ENCODE measurements around the gene CDK14. TPM values are rescaled to one million over a fixed set of nuclear protein-coding genes. Genes with fewer than 3 reads are reported as not detected.

Gene CDK14
- total RNA-seq, 4 donors from 2014 or later: 22.2 to 36.3 (median 28.6) TPM

GRCh38 chr7:91135300-91135699 lies 539.2 kb downstream of the CDK14 start:
- no peaks in the 10 kb centered on the region for H3K9me3 ChIP-seq
- TF ChIP-seq POLR2A (IDR thresholded peaks at IDR 0.05) (no peak), EP300 (IDR thresholded peaks at IDR 0.05) (no peak), CTCF (IDR thresholded peaks at IDR 0.05) (no peak)
- no peak overlapping the region for H3K27ac ChIP-seq
- WGBS, 2 donors: 73 to 83% methylated on average over 3 of the region's 3 CpGs
- no peak for DNase-seq (ENCODE audit: low spot score in 2 of 2)
- H3K4me3 ChIP-seq: no peak overlapping the region
- H3K4me1 ChIP-seq: no peaks in the 10 kb centered on the region
- no peaks in the 10 kb centered on the region for H3K27me3 ChIP-seq
- no peaks in the 10 kb centered on the region for H3K36me3 ChIP-seq

- WGBS, 2 donors: 57 to 59% methylated on average over 4 of the region's 4 CpGs
- TF ChIP-seq CTCF (IDR thresholded peaks at IDR 0.05) (no peak), EP300 (IDR thresholded peaks at IDR 0.05) (no peak), POLR2A (IDR thresholded peaks at IDR 0.05) (no peak)
- Histone ChIP-seq H3K36me3 (no peaks in the 10 kb centered on the region), H3K27me3 (no peaks in the 10 kb centered on the region), H3K4me3 (no peak overlapping the region), H3K27ac (no peak overlapping the region), H3K4me1 (no peaks in the 10 kb centered on the region), H3K9me3 (no peaks in the 10 kb centered on the region)
- DNase-seq (ENCODE audit: low spot score in 2 of 2): no peak
Observed at GRCh38 chr7:91135703-91136430, 539.7 kb downstream of the CDK14 start.

- Histone ChIP-seq H3K9me3 (no peaks in the 10 kb centered on the region), H3K36me3 (no peaks in the 10 kb centered on the region), H3K27ac (no peak overlapping the region), H3K4me3 (no peak overlapping the region), H3K27me3 (no peaks in the 10 kb centered on the region), H3K4me1 (no peaks in the 10 kb centered on the region)
- 57 to 68% methylated on average over 3 of the region's 3 CpGs for WGBS, 2 donors
- TF ChIP-seq CTCF (IDR thresholded peaks at IDR 0.05) (no peak), POLR2A (IDR thresholded peaks at IDR 0.05) (no peak), EP300 (IDR thresholded peaks at IDR 0.05) (no peak)
- no peak for DNase-seq (ENCODE audit: low spot score in 2 of 2)
Observed at GRCh38 chr7:91137153-91137787, 541.1 kb downstream of the CDK14 start.

- WGBS, 2 donors: 82 to 89% methylated on average over 1 of the region's 1 CpG
- H3K36me3 ChIP-seq: no peaks in the 10 kb centered on the region
- no peak overlapping the region for H3K27ac ChIP-seq
- H3K4me3 ChIP-seq: no peak overlapping the region
- TF ChIP-seq POLR2A (IDR thresholded peaks at IDR 0.05) (no peak), EP300 (IDR thresholded peaks at IDR 0.05) (no peak), CTCF (IDR thresholded peaks at IDR 0.05) (no peak)
- no peaks in the 10 kb centered on the region for H3K9me3 ChIP-seq
- H3K27me3 ChIP-seq: no peaks in the 10 kb centered on the region
- DNase-seq (ENCODE audit: low spot score in 2 of 2): no peak
- no peaks in the 10 kb centered on the region for H3K4me1 ChIP-seq
Observed at GRCh38 chr7:91137788-91138368, 541.8 kb downstream of the CDK14 start.

- H3K27ac ChIP-seq: no peak overlapping the region
- H3K4me1 ChIP-seq: no peaks in the 10 kb centered on the region
- no peaks in the 10 kb centered on the region for H3K27me3 ChIP-seq
- H3K36me3 ChIP-seq: no peaks in the 10 kb centered on the region
- no peaks in the 10 kb centered on the region for H3K9me3 ChIP-seq
- H3K4me3 ChIP-seq: no peak overlapping the region
- no peak for DNase-seq (ENCODE audit: low spot score in 2 of 2)
- WGBS, 2 donors: 79% methylated on average over 2 of the region's 2 CpGs
- TF ChIP-seq POLR2A (IDR thresholded peaks at IDR 0.05): no peak
- no peak for TF ChIP-seq EP300 (IDR thresholded peaks at IDR 0.05)
- TF ChIP-seq CTCF (IDR thresholded peaks at IDR 0.05): no peak
Observed at GRCh38 chr7:91140286-91140685, 544.2 kb downstream of the CDK14 start.
